ENCODE data around the gene PITPNB.

The PITPNB gene

GRCh38 chr22:27827604-27828587 lies 91.2 kb downstream of the PITPNB start:
- no peak for DNase-seq

- DNase-seq, result no peak
These were observed 93.9 kb downstream of the PITPNB start for GRCh38 chr22:27825174-27825573.

GRCh38 chr22:27823221-27823620 lies 95.8 kb downstream of the PITPNB start:
- DNase-seq, result no peak

GRCh38 chr22:27820896-27821866 lies 97.9 kb downstream of the PITPNB start:
- no peak for DNase-seq

- DNase-seq, result no peak
These were observed 102.5 kb downstream of the PITPNB start for GRCh38 chr22:27816552-27816951.

- DNase-seq, result no peak
These were observed 103.1 kb downstream of the PITPNB start for GRCh38 chr22:27815826-27816530.

- no peak for DNase-seq
These were observed 104.1 kb downstream of the PITPNB start for GRCh38 chr22:27814993-27815392.

GRCh38 chr22:27811778-27812177 lies 107.3 kb downstream of the PITPNB start:
- DNase-seq, result no peak

- peak in 1 of 2 experiments; percentile 72 for DNase-seq
These were observed 108.4 kb downstream of the PITPNB start for GRCh38 chr22:27810609-27811151.

- no peak for DNase-seq
These were observed 109.1 kb downstream of the PITPNB start for GRCh38 chr22:27809700-27810608.

GRCh38 chr22:27809226-27809603 lies 109.8 kb downstream of the PITPNB start:
- DNase-seq, result peak; percentile 38 to 78

- no peak for DNase-seq
These were observed 110.4 kb downstream of the PITPNB start for GRCh38 chr22:27808451-27809225.

- DNase-seq, result no peak
These were observed 113.2 kb downstream of the PITPNB start for GRCh38 chr22:27805841-27806240.

- peak; percentile 54 to 81 for DNase-seq
These were observed 114.4 kb downstream of the PITPNB start for GRCh38 chr22:27804470-27805297.

- no peak for DNase-seq
These were observed 115.1 kb downstream of the PITPNB start for GRCh38 chr22:27803841-27804415.

GRCh38 chr22:27802346-27803073 lies 116.5 kb downstream of the PITPNB start:
- no peak for DNase-seq
